ENCODE measurements around the gene TLR10. TPM values are rescaled to one million over a fixed set of nuclear protein-coding genes. Genes with fewer than 3 reads are reported as not detected.

Gene TLR10
- total RNA-seq, 1 donor from 2014 or later = not detected

GRCh38 chr4:38724475-38724808 lies 58.3 kb downstream of the TLR10 start:
- no peak overlapping the region for H3K27ac ChIP-seq (replicated peaks)
- TF ChIP-seq, protein P1, sequence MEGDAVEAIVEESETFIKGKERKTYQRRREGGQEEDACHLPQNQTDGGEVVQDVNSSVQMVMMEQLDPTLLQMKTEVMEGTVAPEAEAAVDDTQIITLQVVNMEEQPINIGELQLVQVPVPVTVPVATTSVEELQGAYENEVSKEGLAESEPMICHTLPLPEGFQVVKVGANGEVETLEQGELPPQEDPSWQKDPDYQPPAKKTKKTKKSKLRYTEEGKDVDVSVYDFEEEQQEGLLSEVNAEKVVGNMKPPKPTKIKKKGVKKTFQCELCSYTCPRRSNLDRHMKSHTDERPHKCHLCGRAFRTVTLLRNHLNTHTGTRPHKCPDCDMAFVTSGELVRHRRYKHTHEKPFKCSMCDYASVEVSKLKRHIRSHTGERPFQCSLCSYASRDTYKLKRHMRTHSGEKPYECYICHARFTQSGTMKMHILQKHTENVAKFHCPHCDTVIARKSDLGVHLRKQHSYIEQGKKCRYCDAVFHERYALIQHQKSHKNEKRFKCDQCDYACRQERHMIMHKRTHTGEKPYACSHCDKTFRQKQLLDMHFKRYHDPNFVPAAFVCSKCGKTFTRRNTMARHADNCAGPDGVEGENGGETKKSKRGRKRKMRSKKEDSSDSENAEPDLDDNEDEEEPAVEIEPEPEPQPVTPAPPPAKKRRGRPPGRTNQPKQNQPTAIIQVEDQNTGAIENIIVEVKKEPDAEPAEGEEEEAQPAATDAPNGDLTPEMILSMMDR (IDR thresholded peaks at IDR 0.05; ENCODE audit: borderline replicate concordance) = no peak
- no peaks in the 10 kb centered on the region for H3K4me1 ChIP-seq
- DNase-seq = no peak
- no peaks in the 10 kb centered on the region for H3K36me3 ChIP-seq
- no peaks in the 10 kb centered on the region for H3K9me3 ChIP-seq (replicated peaks)
- intact Hi-C loops (cut with micrococcal nuclease) = no loop called here
- no peak overlapping the region for H3K4me3 ChIP-seq
- no peaks in the 10 kb centered on the region for H3K27me3 ChIP-seq (ENCODE audit: low read depth)

GRCh38 chr4:38723726-38724474 lies 58.9 kb downstream of the TLR10 start:
- H3K9me3 ChIP-seq (replicated peaks) = no peaks in the 10 kb centered on the region
- intact Hi-C loops (cut with micrococcal nuclease) = no loop called here
- H3K27ac ChIP-seq (replicated peaks) = no peak overlapping the region
- H3K4me3 ChIP-seq = no peak overlapping the region
- H3K27me3 ChIP-seq (ENCODE audit: low read depth) = no peaks in the 10 kb centered on the region
- DNase-seq = no peak
- no peaks in the 10 kb centered on the region for H3K36me3 ChIP-seq
- TF ChIP-seq, protein P1 (IDR thresholded peaks at IDR 0.05; ENCODE audit: borderline replicate concordance) = no peak
- no peaks in the 10 kb centered on the region for H3K4me1 ChIP-seq

- Histone ChIP-seq H3K9me3 (replicated peaks) (no peaks in the 10 kb centered on the region), H3K4me3 (no peak overlapping the region), H3K36me3 (no peaks in the 10 kb centered on the region), H3K27me3 (ENCODE audit: low read depth) (no peaks in the 10 kb centered on the region), H3K27ac (replicated peaks) (no peak overlapping the region), H3K4me1 (peaks cover 2% of the 10 kb centered on the region)
- TF ChIP-seq, protein P1 (IDR thresholded peaks at IDR 0.05; ENCODE audit: borderline replicate concordance) = no peak
- no peak for DNase-seq
- intact Hi-C loops (cut with micrococcal nuclease) = no loop called here
These were observed 59.7 kb downstream of the TLR10 start for GRCh38 chr4:38723114-38723513.

Other genes with a start within 250 kb of the TLR10 start
- gene KLF3, start 118.8 kb downstream of the TLR10 start, total RNA-seq = 16.5 TPM
- 3.5 TPM for gene TLR1, start 21.8 kb upstream of the TLR10 start, total RNA-seq
- 0.71 TPM for gene TLR6, start 73.8 kb upstream of the TLR10 start, total RNA-seq
- gene FAM114A1, start 84.8 kb upstream of the TLR10 start, total RNA-seq = 19.5 TPM
- gene TMEM156, start 249.4 kb upstream of the TLR10 start, total RNA-seq = not detected